ENCODE measurements around the gene ATG14. TPM values are rescaled to one million over a fixed set of nuclear protein-coding genes. Genes with fewer than 3 reads are reported as not detected.

Gene ATG14
- total and polyA plus RNA-seq, 2 donors from 2014 or later = 5.2 to 13.3 TPM

GRCh38 chr14:55389330-55389729 is 22.3 kb downstream of the ATG14 start:
- Histone ChIP-seq H3K36me3 (ENCODE audit: control insufficient read depth in 2 of 3, insufficient read depth in 3 of 3, low read length in 3 of 3) (peaks cover 0 to 24% (median 5%) of the 10 kb centered on the region in 3 donors), H3K27me3 (ENCODE audit: control insufficient read depth, insufficient read depth, low read length) (no peaks in the 10 kb centered on the region)

GRCh38 chr14:55388160-55388559 is 23.5 kb downstream of the ATG14 start:
- intact Hi-C loops (cut with DNase I) = no loop called here
- no peak for DNase-seq
- no peak overlapping the region for H3K27ac ChIP-seq (ENCODE audit: low read depth in 2 of 2, low read length in 2 of 2)
- FAIRE-seq = no peak
- no peaks in the 10 kb centered on the region for H3K27me3 ChIP-seq (ENCODE audit: control insufficient read depth, insufficient read depth, low read length)
- H3K9ac ChIP-seq (ENCODE audit: low read length in 3 of 3) = no peak overlapping the region
- TF ChIP-seq CTCF (IDR thresholded peaks at IDR 0.05; ENCODE audit: borderline replicate concordance, extremely low read depth, insufficient read depth) = no peak
- H3K36me3 ChIP-seq (ENCODE audit: control insufficient read depth in 2 of 3, insufficient read depth in 3 of 3, low read length in 3 of 3) = peaks cover 0 to 22% (median 5%) of the 10 kb centered on the region in 3 donors
- no peak overlapping the region for H3K4me3 ChIP-seq (ENCODE audit: low read length in 3 of 3)
- H3K4me1 ChIP-seq (ENCODE audit: control insufficient read depth in 2 of 3, insufficient read depth in 2 of 3, low read depth in 1 of 3, low read length in 3 of 3) = no peaks in the 10 kb centered on the region
- no peaks in the 10 kb centered on the region for H3K9me3 ChIP-seq (ENCODE audit: control insufficient read depth in 2 of 3, insufficient read depth in 1 of 3, low read length in 3 of 3)

More at GRCh38 chr14:55389330-55389729, 22.3 kb downstream of the ATG14 start:
- TF ChIP-seq CTCF (IDR thresholded peaks at IDR 0.05; ENCODE audit: borderline replicate concordance, extremely low read depth, insufficient read depth) = no peak
- DNase-seq (no peak), FAIRE-seq (no peak)
- Histone ChIP-seq H3K4me1 (ENCODE audit: control insufficient read depth in 2 of 3, insufficient read depth in 2 of 3, low read depth in 1 of 3, low read length in 3 of 3) (no peaks in the 10 kb centered on the region), H3K27ac (ENCODE audit: low read depth in 2 of 2, low read length in 2 of 2) (no peak overlapping the region), H3K4me3 (ENCODE audit: low read length in 3 of 3) (no peak overlapping the region), H3K9me3 (ENCODE audit: control insufficient read depth in 2 of 3, insufficient read depth in 1 of 3, low read length in 3 of 3) (no peaks in the 10 kb centered on the region), H3K9ac (ENCODE audit: low read length in 3 of 3) (no peak overlapping the region)
- intact Hi-C loops (cut with DNase I) = no loop called here

GRCh38 chr14:55387121-55387520 is 24.5 kb downstream of the ATG14 start:
- intact Hi-C loops (cut with DNase I) = no loop called here
- no peak overlapping the region for H3K9ac ChIP-seq (ENCODE audit: low read length in 3 of 3)
- H3K36me3 ChIP-seq (ENCODE audit: control insufficient read depth in 2 of 3, insufficient read depth in 3 of 3, low read length in 3 of 3) = peaks cover 0 to 22% (median 5%) of the 10 kb centered on the region in 3 donors
- H3K4me1 ChIP-seq (ENCODE audit: control insufficient read depth in 2 of 3, insufficient read depth in 2 of 3, low read depth in 1 of 3, low read length in 3 of 3) = no peaks in the 10 kb centered on the region
- FAIRE-seq (no peak), DNase-seq (no peak)
- no peak overlapping the region for H3K27ac ChIP-seq (ENCODE audit: low read depth in 2 of 2, low read length in 2 of 2)
- H3K4me3 ChIP-seq (ENCODE audit: low read length in 3 of 3) = no peak overlapping the region
- TF ChIP-seq CTCF (IDR thresholded peaks at IDR 0.05; ENCODE audit: borderline replicate concordance, extremely low read depth, insufficient read depth) = no peak
- no peaks in the 10 kb centered on the region for H3K9me3 ChIP-seq (ENCODE audit: control insufficient read depth in 2 of 3, insufficient read depth in 1 of 3, low read length in 3 of 3)
- no peaks in the 10 kb centered on the region for H3K27me3 ChIP-seq (ENCODE audit: control insufficient read depth, insufficient read depth, low read length)

Measured in kidney (tissue), 14 donors.